ENCODE results near the gene TMEM207.
A peak's percentile ranks its signal among the peaks of the same experiment; 100 is the strongest.

Gene TMEM207

GRCh38 chr3:190384309-190384756 is 65.4 kb downstream of the TMEM207 start:
- DNase-seq, result peak; percentile 7

GRCh38 chr3:190382082-190382481 is 67.6 kb downstream of the TMEM207 start:
- DNase-seq, result no peak

GRCh38 chr3:190381441-190381840 is 68.3 kb downstream of the TMEM207 start:
- DNase-seq, result no peak

- DNase-seq, result no peak
Observed at GRCh38 chr3:190380184-190380583, 69.5 kb downstream of the TMEM207 start.
